HUES6 (cell line): Measurements from ENCODE around the gene COL4A1.

Experiments used
- H3K27ac ChIP-seq: 2 replicates; pipeline ENCODE4 v1.7.0; 2013; ENCODE audit warnings: low read depth, mild to moderate bottlenecking, low read length, inconsistent platforms
- H3K27me3 ChIP-seq: 2 replicates; pipeline ENCODE4 v1.6.1; 2013; ENCODE audit warnings: low read length; ENCODE audit not compliant: control insufficient read depth, insufficient read depth
- H3K36me3 ChIP-seq: 2 replicates; pipeline ENCODE4 v1.6.1; 2013; ENCODE audit warnings: low read length; ENCODE audit not compliant: control insufficient read depth, insufficient read depth
- H3K4me1 ChIP-seq: 2 replicates; pipeline ENCODE4 v1.6.1; 2013; ENCODE audit warnings: low read length; ENCODE audit not compliant: control insufficient read depth, insufficient read depth
- H3K4me3 ChIP-seq: 2 replicates; pipeline ENCODE4 v1.5.1; 2013; ENCODE audit warnings: low read depth, low read length
- H3K9ac ChIP-seq: one replicate; pipeline ENCODE4 v1.6.1; 2013; ENCODE audit warnings: mild to moderate bottlenecking, low read length
- H3K9me3 ChIP-seq: 2 replicates; pipeline ENCODE4 v1.6.1; 2013; ENCODE audit warnings: low read depth, low read length; ENCODE audit not compliant: control insufficient read depth, insufficient read depth

Gene COL4A1

GRCh38 chr13:110254151-110254679 is 52.7 kb downstream of the COL4A1 start:
- H3K4me3 ChIP-seq, result no peak overlapping the region
- no peaks in the 10 kb centered on the region for H3K4me1 ChIP-seq
- H3K36me3 ChIP-seq, result no peaks in the 10 kb centered on the region
- no peak overlapping the region for H3K27ac ChIP-seq
- no peaks in the 10 kb centered on the region for H3K27me3 ChIP-seq
- H3K9me3 ChIP-seq, result no peaks in the 10 kb centered on the region
- no peak overlapping the region for H3K9ac ChIP-seq

- no peak overlapping the region for H3K4me3 ChIP-seq
- no peak overlapping the region for H3K27ac ChIP-seq
- 0 out of 2 replicates have a peak, but pooled peaks cover 3% of the 10 kb centered on the region for H3K36me3 ChIP-seq
- H3K27me3 ChIP-seq, result no peaks in the 10 kb centered on the region
- H3K9ac ChIP-seq, result no peak overlapping the region
- peaks cover 2% of the 10 kb centered on the region; the same call in 1 of the 2 replicates for H3K4me1 ChIP-seq
- H3K9me3 ChIP-seq, result no peaks in the 10 kb centered on the region
These were observed 55.7 kb downstream of the COL4A1 start for GRCh38 chr13:110251193-110251819.

- H3K9me3 ChIP-seq, result no peaks in the 10 kb centered on the region
- no peak overlapping the region for H3K27ac ChIP-seq
- H3K4me1 ChIP-seq, result peaks cover 2% of the 10 kb centered on the region; the same call in 1 of the 2 replicates
- no peaks in the 10 kb centered on the region for H3K27me3 ChIP-seq
- H3K4me3 ChIP-seq, result no peak overlapping the region
- no peak overlapping the region for H3K9ac ChIP-seq
- 0 out of 2 replicates have a peak, but pooled peaks cover 3% of the 10 kb centered on the region for H3K36me3 ChIP-seq
These were observed 56.6 kb downstream of the COL4A1 start for GRCh38 chr13:110250258-110250891.

- H3K9me3 ChIP-seq, result no peaks in the 10 kb centered on the region
- H3K27ac ChIP-seq, result no peak overlapping the region
- H3K36me3 ChIP-seq, result 0 out of 2 replicates have a peak, but pooled peaks cover 3% of the 10 kb centered on the region
- H3K27me3 ChIP-seq, result no peaks in the 10 kb centered on the region
- H3K4me1 ChIP-seq, result peaks cover 2% of the 10 kb centered on the region; the same call in 1 of the 2 replicates
- H3K4me3 ChIP-seq, result no peak overlapping the region
- H3K9ac ChIP-seq, result no peak overlapping the region
These were observed 57.6 kb downstream of the COL4A1 start for GRCh38 chr13:110249326-110249725.

GRCh38 chr13:110248449-110249143 is 58.4 kb downstream of the COL4A1 start:
- Histone ChIP-seq H3K4me3 (no peak overlapping the region), H3K4me1 (peaks cover 2% of the 10 kb centered on the region; the same call in 1 of the 2 replicates), H3K36me3 (0 out of 2 replicates have a peak, but pooled peaks cover 3% of the 10 kb centered on the region), H3K9me3 (no peaks in the 10 kb centered on the region), H3K27ac (no peak overlapping the region; the same call in 1 of the 2 replicates), H3K9ac (no peak overlapping the region), H3K27me3 (no peaks in the 10 kb centered on the region)

GRCh38 chr13:110246530-110246929 is 60.4 kb downstream of the COL4A1 start:
- H3K4me3 ChIP-seq, result no peak overlapping the region
- 0 out of 2 replicates have a peak, but pooled peaks cover 3% of the 10 kb centered on the region for H3K36me3 ChIP-seq
- no peak overlapping the region for H3K9ac ChIP-seq
- H3K27ac ChIP-seq, result no peak overlapping the region
- no peaks in the 10 kb centered on the region for H3K9me3 ChIP-seq
- peaks cover 9% of the 10 kb centered on the region; the same call in 1 of the 2 replicates for H3K4me1 ChIP-seq
- no peaks in the 10 kb centered on the region for H3K27me3 ChIP-seq

- H3K27me3 ChIP-seq, result no peaks in the 10 kb centered on the region
- H3K4me1 ChIP-seq, result peaks cover 9% of the 10 kb centered on the region; the same call in 1 of the 2 replicates
These were observed 61.5 kb downstream of the COL4A1 start for GRCh38 chr13:110245416-110245899.

GRCh38 chr13:110244976-110245375 is 62.0 kb downstream of the COL4A1 start:
- Histone ChIP-seq H3K27me3 (no peaks in the 10 kb centered on the region), H3K9ac (no peak overlapping the region), H3K4me3 (no peak overlapping the region), H3K36me3 (0 out of 2 replicates have a peak, but pooled peaks cover 3% of the 10 kb centered on the region), H3K9me3 (no peaks in the 10 kb centered on the region), H3K4me1 (peaks cover 9% of the 10 kb centered on the region; the same call in 1 of the 2 replicates), H3K27ac (no peak overlapping the region)

More at GRCh38 chr13:110245416-110245899, 61.5 kb downstream of the COL4A1 start:
- Histone ChIP-seq H3K27ac (no peak overlapping the region), H3K4me3 (no peak overlapping the region), H3K36me3 (0 out of 2 replicates have a peak, but pooled peaks cover 3% of the 10 kb centered on the region), H3K9me3 (no peaks in the 10 kb centered on the region), H3K9ac (no peak overlapping the region)

GRCh38 chr13:110244071-110244830 is 62.7 kb downstream of the COL4A1 start:
- H3K27ac ChIP-seq, result no peak overlapping the region
- no peak overlapping the region for H3K9ac ChIP-seq
- H3K27me3 ChIP-seq, result no peaks in the 10 kb centered on the region
- peaks cover 9% of the 10 kb centered on the region; the same call in 1 of the 2 replicates for H3K4me1 ChIP-seq
- H3K36me3 ChIP-seq, result 0 out of 2 replicates have a peak, but pooled peaks cover 3% of the 10 kb centered on the region
- H3K9me3 ChIP-seq, result no peaks in the 10 kb centered on the region
- no peak overlapping the region for H3K4me3 ChIP-seq

- Histone ChIP-seq H3K36me3 (no peaks in the 10 kb centered on the region), H3K27me3 (no peaks in the 10 kb centered on the region), H3K9ac (no peak overlapping the region), H3K9me3 (no peaks in the 10 kb centered on the region), H3K4me1 (peaks cover 13% of the 10 kb centered on the region; the same call in 1 of the 2 replicates), H3K4me3 (no peak overlapping the region), H3K27ac (no peak overlapping the region)
These were observed 64.3 kb downstream of the COL4A1 start for GRCh38 chr13:110242615-110243014.
